ENCODE measurements around the gene BORCS6. TPM values are rescaled to one million over a fixed set of nuclear protein-coding genes. Genes with fewer than 3 reads are reported as not detected.
A peak's percentile ranks its signal among the peaks of the same experiment; 100 is the strongest.

The BORCS6 gene
- total and polyA plus RNA-seq, 3 donors from 2014 or later: 8.5 to 10.4 (median 8.7) TPM

GRCh38 chr17:8204761-8205555, 15.0 kb upstream of the BORCS6 start:
- peaks cover under 1% of the 10 kb centered on the region for H3K4me1 ChIP-seq
- intact Hi-C loops (cut with DNase I; ENCODE audit: low total_unique reads): no loop called here
- no peak for DNase-seq
- H3K4me3 ChIP-seq: no peak overlapping the region
- no peak for TF ChIP-seq CTCF (IDR thresholded peaks at IDR 0.05)
- TF ChIP-seq POLR2A (IDR thresholded peaks at IDR 0.05): no peak
- 84 to 86% methylated on average over 18 to 19 of the region's 19 CpGs for WGBS, 2 donors
- H3K27me3 ChIP-seq: no peaks in the 10 kb centered on the region
- no peaks in the 10 kb centered on the region for H3K9me3 ChIP-seq
- H3K27ac ChIP-seq: no peak overlapping the region
- H3K36me3 ChIP-seq (ENCODE audit: low read depth, missing control alignments): no peaks in the 10 kb centered on the region

- intact Hi-C loops (cut with DNase I; ENCODE audit: low total_unique reads): no loop called here
- TF ChIP-seq POLR2A (IDR thresholded peaks at IDR 0.05) (peak; percentile 24), CTCF (IDR thresholded peaks at IDR 0.05) (no peak)
Measured at GRCh38 chr17:8192070-8192815, 2.3 kb upstream of the BORCS6 start.

GRCh38 chr17:8190506-8190905, 526 bp upstream of the BORCS6 start:
- no peak for DNase-seq
- peaks cover 33% of the 10 kb centered on the region for H3K4me1 ChIP-seq
- 28 to 34% methylated on average over 6 of the region's 6 CpGs for WGBS, 2 donors
- intact Hi-C loops (cut with DNase I; ENCODE audit: low total_unique reads): no loop called here
- no peaks in the 10 kb centered on the region for H3K9me3 ChIP-seq
- H3K27ac ChIP-seq: peak overlapping the region; percentile 18 to 96
- H3K36me3 ChIP-seq (ENCODE audit: low read depth, missing control alignments): no peaks in the 10 kb centered on the region
- TF ChIP-seq CTCF (IDR thresholded peaks at IDR 0.05): no peak
- TF ChIP-seq POLR2A (IDR thresholded peaks at IDR 0.05): no peak
- peak overlapping the region in 1 of 2 donors; percentile 76 for H3K4me3 ChIP-seq
- H3K27me3 ChIP-seq: no peaks in the 10 kb centered on the region

More at GRCh38 chr17:8192070-8192815, 2.3 kb upstream of the BORCS6 start:
- peak; percentile 95 for DNase-seq
- 9 to 11% methylated on average over 12 of the region's 12 CpGs for WGBS, 2 donors
- Histone ChIP-seq H3K27me3 (no peaks in the 10 kb centered on the region), H3K36me3 (ENCODE audit: low read depth, missing control alignments) (no peaks in the 10 kb centered on the region), H3K4me1 (peaks cover 42% of the 10 kb centered on the region), H3K27ac (peak overlapping the region; percentile 78 to 80), H3K4me3 (peak overlapping the region in 1 of 2 donors; percentile 42), H3K9me3 (no peaks in the 10 kb centered on the region)

GRCh38 chr17:8189041-8189710, 804 bp downstream of the BORCS6 start:
- H3K4me3 ChIP-seq: peak overlapping the region; percentile 76 to 79
- intact Hi-C loops (cut with DNase I; ENCODE audit: low total_unique reads): loop anchor here (5.0 to 10.0 kb wide), 2 partner anchors 33 to 64 kb away; partner anchors contain the start of gene HES7
- TF ChIP-seq POLR2A (IDR thresholded peaks at IDR 0.05): no peak
- TF ChIP-seq CTCF (IDR thresholded peaks at IDR 0.05): no peak
- WGBS, 2 donors: 3% methylated on average over 62 of the region's 67 CpGs; no CpG with 5 or more reads in 1 of the 2 donors
- DNase-seq: no peak
- H3K9me3 ChIP-seq: no peaks in the 10 kb centered on the region
- peaks cover 33% of the 10 kb centered on the region for H3K4me1 ChIP-seq
- peak overlapping the region; percentile 96 for H3K27ac ChIP-seq
- H3K36me3 ChIP-seq (ENCODE audit: low read depth, missing control alignments): no peaks in the 10 kb centered on the region
- no peaks in the 10 kb centered on the region for H3K27me3 ChIP-seq
